Activated CD8-positive, alpha-beta memory T cell treated with anti-CD3 and anti-CD28 coated beads for 1 hour (primary cell): Measurements from ENCODE around the gene DNAJC5.
A peak's percentile ranks its signal among the peaks of the same experiment; 100 is the strongest.
"Not testable (repeated sequence)": the region's sequence is repeated elsewhere in the genome, so short reads cannot be mapped to it uniquely, and the experiment has no call there.

ENCODE experiments used
- DNase-seq, 2 donors: peaks; one replicate each; pipeline ENCODE4 v3.0.0-alpha.2; 2020; ENCODE audit warnings: low read depth in 1 of 2; ENCODE audit errors: extremely low read depth in 1 of 2

Gene DNAJC5

GRCh38 chr20:63894358-63895201, at the start of gene DNAJC5:
Gene DNAJC5, plus strand, starts transcription at chr20:63895126. Its CDS starts 33,220 bp downstream, at chr20:63928346.
- DNase-seq, result peak; percentile 86 to 94

GRCh38 chr20:63846128-63846771, 48.7 kb upstream of the DNAJC5 start:
- no peak for DNase-seq

GRCh38 chr20:63846888-63847236, 48.1 kb upstream of the DNAJC5 start:
- no peak for DNase-seq

- DNase-seq, result no peak
Measured at GRCh38 chr20:63847237-63848002, 47.5 kb upstream of the DNAJC5 start.

GRCh38 chr20:63848003-63848911, 46.7 kb upstream of the DNAJC5 start:
- no peak for DNase-seq

- no peak for DNase-seq
Measured at GRCh38 chr20:63850689-63851547, 44.0 kb upstream of the DNAJC5 start.

- DNase-seq, result not testable (repeated sequence)
Measured at GRCh38 chr20:63851548-63851943, 43.4 kb upstream of the DNAJC5 start.

- DNase-seq, result not testable (repeated sequence)
Measured at GRCh38 chr20:63853733-63854068, 41.2 kb upstream of the DNAJC5 start.

- DNase-seq, result no peak
Measured at GRCh38 chr20:63854069-63854765, 40.7 kb upstream of the DNAJC5 start.

GRCh38 chr20:63854766-63855362, 40.1 kb upstream of the DNAJC5 start:
- no peak for DNase-seq

GRCh38 chr20:63855363-63856097, 39.4 kb upstream of the DNAJC5 start:
- DNase-seq, result no peak

- DNase-seq, result no peak
Measured at GRCh38 chr20:63856098-63856511, 38.8 kb upstream of the DNAJC5 start.

- DNase-seq, result no peak
Measured at GRCh38 chr20:63857764-63858392, 37.0 kb upstream of the DNAJC5 start.

GRCh38 chr20:63858393-63859165, 36.3 kb upstream of the DNAJC5 start:
- no peak for DNase-seq

- DNase-seq, result no peak
Measured at GRCh38 chr20:63859166-63859699, 35.7 kb upstream of the DNAJC5 start.

- DNase-seq, result no peak
Measured at GRCh38 chr20:63860325-63861051, 34.4 kb upstream of the DNAJC5 start.
